ENCODE measurements around the gene LAMB3. TPM values are rescaled to one million over a fixed set of nuclear protein-coding genes. Genes with fewer than 3 reads are reported as not detected.

The LAMB3 gene
- total and polyA plus RNA-seq, 10 of the 15 experiments (the other 5 are each of a cell fraction or from before 2014, with no cell fraction given): 0.04 to 1.8 (median 0.10) TPM; not detected in 1

DNA sequence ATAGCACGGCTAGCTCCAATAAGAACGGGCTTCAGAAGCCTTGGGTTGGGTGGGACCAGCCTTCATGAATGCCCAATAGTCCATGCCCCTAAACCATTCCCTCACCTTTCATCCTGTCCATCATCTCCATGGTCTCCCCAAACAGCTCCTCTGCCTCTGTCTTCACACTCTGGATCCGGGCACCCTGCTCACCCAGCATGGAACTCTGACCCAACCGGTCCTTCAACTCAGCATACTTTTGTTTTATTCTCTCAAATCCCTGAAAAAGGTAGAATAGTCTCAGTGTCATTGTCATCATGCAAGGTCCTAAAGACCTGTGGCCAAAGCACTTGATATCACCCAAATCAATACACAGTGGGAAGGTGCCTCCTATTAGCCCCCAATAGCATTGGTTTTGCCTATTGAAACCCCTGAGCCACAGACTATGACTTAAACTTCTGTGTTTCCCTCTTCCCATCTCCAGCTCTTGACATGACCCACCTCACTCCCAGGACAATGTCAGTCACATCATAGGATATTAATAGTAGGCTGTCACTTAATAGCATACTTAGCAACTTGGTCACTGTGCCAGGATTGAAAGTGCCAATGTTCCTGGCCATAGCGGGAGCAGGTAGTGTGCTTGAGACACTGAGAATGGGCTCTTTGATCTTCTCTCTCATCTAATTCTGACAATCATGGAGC is 35.7 kb downstream of the LAMB3 start (continued):
- TF ChIP-seq ATF3 (IDR thresholded peaks at IDR 0.05; ENCODE audit: borderline replicate concordance, extremely low read depth, low read depth, low read length): no peak
- no peak for TF ChIP-seq KLF5 (IDR thresholded peaks at IDR 0.05; ENCODE audit: partially characterized antibody)
- no peak for TF ChIP-seq ZBTB40 (IDR thresholded peaks at IDR 0.05; ENCODE audit: borderline replicate concordance)
- no peak for TF ChIP-seq MEF2A (IDR thresholded peaks at IDR 0.05; ENCODE audit: insufficient read depth, low read depth, low read length)
- TF ChIP-seq PKNOX1 (IDR thresholded peaks at IDR 0.05): no peak
- TF ChIP-seq EZH2 (IDR thresholded peaks at IDR 0.05; ENCODE audit: borderline replicate concordance, control insufficient read depth, low read depth, low read length): no peak
- TF ChIP-seq, protein P1, sequence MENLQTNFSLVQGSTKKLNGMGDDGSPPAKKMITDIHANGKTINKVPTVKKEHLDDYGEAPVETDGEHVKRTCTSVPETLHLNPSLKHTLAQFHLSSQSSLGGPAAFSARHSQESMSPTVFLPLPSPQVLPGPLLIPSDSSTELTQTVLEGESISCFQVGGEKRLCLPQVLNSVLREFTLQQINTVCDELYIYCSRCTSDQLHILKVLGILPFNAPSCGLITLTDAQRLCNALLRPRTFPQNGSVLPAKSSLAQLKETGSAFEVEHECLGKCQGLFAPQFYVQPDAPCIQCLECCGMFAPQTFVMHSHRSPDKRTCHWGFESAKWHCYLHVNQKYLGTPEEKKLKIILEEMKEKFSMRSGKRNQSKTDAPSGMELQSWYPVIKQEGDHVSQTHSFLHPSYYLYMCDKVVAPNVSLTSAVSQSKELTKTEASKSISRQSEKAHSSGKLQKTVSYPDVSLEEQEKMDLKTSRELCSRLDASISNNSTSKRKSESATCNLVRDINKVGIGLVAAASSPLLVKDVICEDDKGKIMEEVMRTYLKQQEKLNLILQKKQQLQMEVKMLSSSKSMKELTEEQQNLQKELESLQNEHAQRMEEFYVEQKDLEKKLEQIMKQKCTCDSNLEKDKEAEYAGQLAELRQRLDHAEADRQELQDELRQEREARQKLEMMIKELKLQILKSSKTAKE (IDR thresholded peaks at IDR 0.05; ENCODE audit: low read depth, poor library complexity, severe bottlenecking): no peak
- TF ChIP-seq BACH1 (IDR thresholded peaks at IDR 0.05; ENCODE audit: borderline replicate concordance): no peak
- no peak for TF ChIP-seq EP300 (IDR thresholded peaks at IDR 0.05; ENCODE audit: borderline replicate concordance in 1 of 2, control insufficient read depth in 1 of 2, low read depth in 2 of 2, low read length in 2 of 2)
